ENCODE measurements around the gene TBL1XR1. TPM values are rescaled to one million over a fixed set of nuclear protein-coding genes. Genes with fewer than 3 reads are reported as not detected.

TBL1XR1 gene
- total and polyA plus RNA-seq, 2 donors (not counting 3 experiments of a cell fraction or from before 2014, with no cell fraction given) = 26.9 to 146 TPM

GRCh38 chr3:177182352-177182751 is 14.9 kb downstream of the TBL1XR1 start:
- ChIA-PET CTCF (no interaction called here), POLR2A (no interaction called here)
- Histone ChIP-seq H3K9me3 (replicated peaks; ENCODE audit: control insufficient read depth, insufficient read depth, low read length) (no peaks in the 10 kb centered on the region), H3K4me3 (replicated peaks in 1 of 3; ENCODE audit: insufficient read depth in 1 of 3, low read depth in 1 of 3, low read length in 3 of 3) (no peak overlapping the region), H4K20me1 (replicated peaks; ENCODE audit: control insufficient read depth, extremely low read depth, insufficient read depth, low read length) (peaks cover 16% of the 10 kb centered on the region), H3K27me3 (ENCODE audit: control insufficient read depth in 2 of 2, insufficient read depth in 2 of 2, low read length in 2 of 2) (no peaks in the 10 kb centered on the region), H2AFZ (ENCODE audit: low read depth, low read length) (no peak overlapping the region), H3K4me2 (ENCODE audit: insufficient read depth, low read length) (no peak overlapping the region), H3K9me1 (replicated peaks; ENCODE audit: control insufficient read depth, extremely low read depth, insufficient read depth, low read length) (no peaks in the 10 kb centered on the region), H3K27ac (ENCODE audit: insufficient read depth, low read depth, low read length) (no peak overlapping the region), H3K79me2 (ENCODE audit: control insufficient read depth, insufficient read depth, low read length) (peaks cover 100% of the 10 kb centered on the region), H3K9ac (replicated peaks; ENCODE audit: extremely low read depth, insufficient read depth, low read length) (no peak overlapping the region), H3K36me3 (ENCODE audit: control insufficient read depth in 2 of 2, extremely low read depth in 1 of 2, insufficient read depth in 2 of 2, low read length in 2 of 2) (no peaks in the 10 kb centered on the region), H3K4me1 (ENCODE audit: control insufficient read depth, extremely low read depth, insufficient read depth, low read length) (no peaks in the 10 kb centered on the region)
- dilution Hi-C loops (cut with MboI; ENCODE audit: extremely low pct_ligation_motif_present, low sequenced_read_pairs) (no loop called here), intact Hi-C loops (cut with micrococcal nuclease) (no loop called here)
- FAIRE-seq = no peak
- TF ChIP-seq EZH2 (IDR thresholded peaks at IDR 0.05; ENCODE audit: borderline replicate concordance, low read depth, low read length, severe bottlenecking) (no peak), MYC (IDR thresholded peaks at IDR 0.05; ENCODE audit: low read depth, low read length) (no peak), JUN (IDR thresholded peaks at IDR 0.05; ENCODE audit: borderline replicate concordance, insufficient read depth, insufficient read length, low read depth) (no peak), CTCF (IDR thresholded peaks at IDR 0.05; ENCODE audit: extremely low read depth in 1 of 2, insufficient read depth in 1 of 2, low read depth in 1 of 2, low read length in 2 of 2) (no peak), GATA2 (IDR thresholded peaks at IDR 0.05; ENCODE audit: insufficient read depth, insufficient read length, low read depth, low read length) (no peak), MAX (IDR thresholded peaks at IDR 0.05; ENCODE audit: insufficient read depth, insufficient read length) (no peak)
- DNase-seq (ENCODE audit: low read depth, low spot score) = no peak
- BruUV-seq (replicated peaks) = no TSS peak

All from endothelial cell of umbilical vein (primary cell).